Left kidney (tissue), 1 donor: ENCODE data around the gene METAP1D. TPM values are rescaled to one million over a fixed set of nuclear protein-coding genes. Genes with fewer than 3 reads are reported as not detected.

Source experiments
- polyA plus RNA-seq: library from polyadenylated mRNA; unstranded; fragments of 120-200 nt; gene quantifications from one replicate; pipeline ENCODE4 v1.2.1, GENCODE V29; 2013; ENCODE audit not compliant: insufficient read length

The METAP1D gene
- polyA plus RNA-seq, 1 donor = 25.8 TPM

Other genes starting within 250 kb of the METAP1D start
- 34.6 TPM for gene SLC25A12, start 105.7 kb upstream of the METAP1D start, polyA plus RNA-seq
- gene HAT1, start 77.5 kb upstream of the METAP1D start, polyA plus RNA-seq = 75.0 TPM
- 0.43 TPM for gene DLX1, start 85.6 kb downstream of the METAP1D start, polyA plus RNA-seq
- not detected for gene DLX2, start 102.9 kb downstream of the METAP1D start, polyA plus RNA-seq